Stimulated activated CD4-positive, alpha-beta T cell treated with anti-CD3 and anti-CD28 coated beads, TNF-alpha, amount 100 ng/mL, for 48 hours (primary cell): ENCODE measurements around the gene IDI1.
"Not testable (repeated sequence)": the region's sequence is repeated elsewhere in the genome, so short reads cannot be mapped to it uniquely, and the experiment has no call there.

ENCODE experiments used
- DNase-seq, 3 donors: peaks; one replicate each; pipeline ENCODE4 v3.0.0-alpha.2; 2020; ENCODE audit warnings: low read depth in 3 of 3

The IDI1 gene

GRCh38 chr10:1063232-1063865, 14.4 kb upstream of the IDI1 start:
- no peak for DNase-seq

GRCh38 chr10:1061930-1062774, 13.2 kb upstream of the IDI1 start:
- DNase-seq = no peak

- no peak for DNase-seq
Measured at GRCh38 chr10:1059902-1060301, 11.0 kb upstream of the IDI1 start.

- DNase-seq = no peak
Measured at GRCh38 chr10:1058017-1058416, 9.1 kb upstream of the IDI1 start.

GRCh38 chr10:1057106-1057657, 8.3 kb upstream of the IDI1 start:
- no peak for DNase-seq

GRCh38 chr10:1056326-1057105, 7.6 kb upstream of the IDI1 start, which contains the start of gene WDR37:
TSS of gene WDR37 (plus strand) at chr10:1056385. CDS start at chr10:1072156, 15,771 bp downstream.
- peak; percentile 75 to 86 (median 77) for DNase-seq

- DNase-seq = no peak
Measured at GRCh38 chr10:1054684-1055083, 5.8 kb upstream of the IDI1 start.

GRCh38 chr10:1050554-1050953, 1.6 kb upstream of the IDI1 start:
- no peak for DNase-seq

- no peak for DNase-seq
Measured at GRCh38 chr10:1050145-1050544, 1.2 kb upstream of the IDI1 start.

- peak in 1 of 3 donors; percentile 24 for DNase-seq
Measured at GRCh38 chr10:1049425-1049958, 573 bp upstream of the IDI1 start.

GRCh38 chr10:1048349-1048731, 579 bp downstream of the IDI1 start:
- DNase-seq = no peak

GRCh38 chr10:1047937-1048336, 982 bp downstream of the IDI1 start:
- DNase-seq = peak in 1 of 3 donors; percentile 21

GRCh38 chr10:1045415-1045814, 3.5 kb downstream of the IDI1 start:
- DNase-seq = no peak

- no peak for DNase-seq
Measured at GRCh38 chr10:1044964-1045363, 4.0 kb downstream of the IDI1 start.

GRCh38 chr10:1044146-1044545, 4.8 kb downstream of the IDI1 start:
- no peak for DNase-seq

GRCh38 chr10:1043532-1043995, 5.4 kb downstream of the IDI1 start:
- no peak for DNase-seq

- DNase-seq = no peak
Measured at GRCh38 chr10:1041514-1041913, 7.4 kb downstream of the IDI1 start.

- no peak for DNase-seq
Measured at GRCh38 chr10:1040133-1040532, 8.8 kb downstream of the IDI1 start.

- not testable (repeated sequence) for DNase-seq
Measured at GRCh38 chr10:1038769-1039168, 10.2 kb downstream of the IDI1 start.

- no peak for DNase-seq
Measured at GRCh38 chr10:1037098-1037497, 11.8 kb downstream of the IDI1 start.

GRCh38 chr10:1036341-1036791, 12.6 kb downstream of the IDI1 start:
- DNase-seq = peak in 1 of 3 donors; percentile 29

- DNase-seq = no peak
Measured at GRCh38 chr10:1035201-1035600, 13.7 kb downstream of the IDI1 start.
